GM12892 (cell line): Measurements from ENCODE around the gene UXS1.

ENCODE experiments used
- POLR2A ChIP-seq: IDR thresholded peaks from 2 replicates; pipeline ENCODE4 v1.6.1; 2011; ENCODE audit warnings: low read depth, low read length, control low read depth
- POLR2AphosphoS5 ChIP-seq: IDR thresholded peaks from 2 replicates; pipeline ENCODE4 v1.6.1; 2011; ENCODE audit warnings: low read depth, low read length, control low read depth

GRCh38 chr2:106177581-106177980, 16.5 kb downstream of the UXS1 start:
- TF ChIP-seq POLR2A (no peak), POLR2AphosphoS5 (no peak)
